ENCODE results near the gene DERL3.
"Not testable (repeated sequence)": the region's sequence is repeated elsewhere in the genome, so short reads cannot be mapped to it uniquely, and the experiment has no call there.

Gene DERL3

DNA sequence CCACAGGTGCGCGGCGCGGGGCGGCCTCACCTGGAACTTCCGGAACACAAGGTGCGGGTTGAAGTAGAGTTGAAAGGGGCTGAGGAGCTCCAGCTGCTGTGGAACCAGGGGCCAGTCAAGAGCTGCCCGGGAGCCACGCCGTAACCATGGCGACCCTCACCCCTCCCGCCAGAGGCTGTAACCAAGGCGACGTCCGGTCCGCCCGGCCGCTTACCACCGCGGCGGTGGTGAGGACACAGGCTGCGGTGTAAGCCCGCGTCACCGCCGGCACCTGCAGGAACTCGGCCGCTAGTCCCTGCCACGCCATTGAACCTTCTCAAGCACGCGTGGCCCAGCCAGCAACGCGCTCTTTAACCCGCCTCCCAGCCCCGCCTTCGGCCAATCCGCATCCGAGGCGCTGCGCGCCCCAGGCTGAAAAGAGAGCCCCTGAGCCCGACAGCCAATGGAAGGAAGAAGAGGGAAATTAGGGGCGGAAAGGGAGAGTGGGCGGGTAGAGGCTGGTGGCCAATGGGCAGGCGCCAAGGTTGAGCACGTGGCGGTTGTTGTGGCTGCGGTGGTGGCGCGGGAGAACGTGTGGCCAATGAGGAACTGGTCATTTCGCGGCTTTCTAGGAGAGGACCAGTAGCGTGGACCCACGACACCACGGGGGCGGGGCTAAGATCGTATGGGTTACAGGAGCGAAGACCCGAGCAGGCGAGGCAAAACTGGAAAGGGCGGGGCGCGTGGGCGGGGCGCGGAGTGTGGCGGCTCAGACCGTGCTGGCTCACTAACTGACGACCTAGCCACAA lies at the start of gene DERL3:
DERL3 (minus strand) TSS at position 326 of the 788 bp plus-strand sequence; CDS start at position 307, 19 bp downstream.
- peak; percentile 94 to 97 for DNase-seq (ENCODE audit: low read depth in 2 of 2)

DNA sequence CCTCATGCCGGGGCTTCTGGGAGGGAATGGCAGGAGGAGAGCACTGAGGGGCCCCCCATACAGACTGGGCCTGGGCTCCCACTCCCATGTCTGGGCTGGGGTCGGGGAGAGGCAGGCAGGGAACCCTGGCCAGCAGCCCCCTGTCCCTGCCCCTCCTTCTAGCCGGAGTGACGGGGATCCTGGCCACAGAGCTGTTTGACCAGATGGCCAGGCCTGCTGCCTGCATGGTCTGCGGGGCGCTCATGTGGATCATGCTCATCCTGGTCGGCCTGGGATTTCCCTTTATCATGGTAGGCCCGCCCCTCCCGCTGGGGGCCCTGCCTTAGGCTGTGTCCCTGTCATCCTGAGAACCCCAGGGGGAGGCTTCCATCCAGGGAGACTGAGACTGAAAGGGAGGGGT lies 45.3 kb upstream of the DERL3 start:
- DNase-seq (ENCODE audit: low read depth in 2 of 2): no peak

DNA sequence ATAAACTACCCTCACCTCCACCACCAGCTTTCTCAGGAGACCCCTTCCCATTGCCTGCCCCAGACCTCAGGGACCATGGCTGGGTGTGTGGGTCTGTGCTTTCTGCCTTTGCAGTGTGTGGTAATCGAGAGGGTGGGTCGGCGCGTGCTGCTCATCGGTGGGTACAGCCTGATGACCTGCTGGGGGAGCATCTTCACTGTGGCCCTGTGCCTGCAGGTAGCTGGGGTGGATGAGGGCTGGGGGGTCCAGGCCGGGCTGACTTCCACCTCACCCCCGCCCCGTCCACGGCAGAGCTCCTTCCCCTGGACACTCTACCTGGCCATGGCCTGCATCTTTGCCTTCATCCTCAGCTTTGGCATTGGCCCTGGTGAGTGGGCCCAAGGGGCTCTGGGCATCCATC lies 44.9 kb upstream of the DERL3 start:
- DNase-seq (ENCODE audit: low read depth in 2 of 2): no peak

DNA sequence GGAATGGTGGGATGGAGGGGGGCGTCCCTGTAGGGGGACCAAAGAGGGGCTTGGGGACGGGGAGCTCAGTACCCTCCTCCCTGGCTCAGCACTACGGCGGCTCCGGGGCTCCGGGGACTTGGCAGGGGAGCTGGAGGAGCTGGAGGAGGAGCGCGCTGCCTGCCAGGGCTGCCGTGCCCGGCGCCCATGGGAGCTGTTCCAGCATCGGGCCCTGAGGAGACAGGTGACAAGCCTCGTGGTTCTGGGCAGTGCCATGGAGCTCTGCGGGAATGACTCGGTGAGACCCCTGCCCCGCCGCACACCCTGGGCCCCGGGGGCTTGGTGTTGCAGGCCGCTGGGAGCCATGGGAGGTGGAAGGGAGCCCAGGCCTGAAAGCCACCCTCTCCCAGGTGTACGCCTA lies 43.6 kb upstream of the DERL3 start:
- DNase-seq (ENCODE audit: low read depth in 2 of 2): no peak

DNA sequence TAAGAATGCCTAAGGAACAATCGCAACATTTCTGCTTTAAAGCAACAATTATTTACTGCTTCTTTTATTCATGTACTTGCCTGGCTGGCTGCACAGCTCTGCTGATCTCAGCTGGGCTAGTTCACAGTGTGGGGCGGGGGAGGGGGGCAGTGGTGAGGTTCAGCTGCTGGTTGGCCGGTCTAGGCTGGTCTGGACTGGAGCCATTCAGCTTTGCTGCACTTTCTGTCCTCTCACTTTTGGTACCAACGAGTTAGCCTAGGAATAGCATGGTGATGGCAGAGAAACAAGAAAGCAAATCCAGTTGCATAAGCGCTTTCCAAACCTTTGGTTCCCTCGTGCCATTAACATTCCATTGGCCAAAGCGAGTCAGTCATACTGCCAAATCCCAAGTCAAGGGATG lies 39.4 kb upstream of the DERL3 start:
- DNase-seq (ENCODE audit: low read depth in 2 of 2): no peak

DNA sequence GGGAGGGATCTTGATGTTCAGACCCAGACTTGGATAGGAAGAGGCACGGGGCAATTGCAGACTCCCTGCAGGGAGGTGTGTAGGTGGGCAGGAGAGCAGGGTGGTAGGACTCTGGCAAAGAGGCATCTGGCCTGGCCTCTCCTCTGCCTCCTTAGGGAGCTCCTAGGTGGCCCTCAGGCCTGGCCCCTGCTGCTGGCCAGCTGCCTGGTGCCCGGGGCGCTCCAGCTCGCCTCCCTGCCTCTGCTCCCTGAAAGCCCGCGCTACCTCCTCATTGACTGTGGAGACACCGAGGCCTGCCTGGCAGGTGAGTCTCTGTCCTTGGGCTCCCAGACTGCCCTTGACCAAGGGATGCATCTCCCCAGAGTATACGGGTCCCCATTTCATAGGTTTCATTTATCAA lies 38.8 kb upstream of the DERL3 start:
- no peak for DNase-seq (ENCODE audit: low read depth in 2 of 2)

DNA sequence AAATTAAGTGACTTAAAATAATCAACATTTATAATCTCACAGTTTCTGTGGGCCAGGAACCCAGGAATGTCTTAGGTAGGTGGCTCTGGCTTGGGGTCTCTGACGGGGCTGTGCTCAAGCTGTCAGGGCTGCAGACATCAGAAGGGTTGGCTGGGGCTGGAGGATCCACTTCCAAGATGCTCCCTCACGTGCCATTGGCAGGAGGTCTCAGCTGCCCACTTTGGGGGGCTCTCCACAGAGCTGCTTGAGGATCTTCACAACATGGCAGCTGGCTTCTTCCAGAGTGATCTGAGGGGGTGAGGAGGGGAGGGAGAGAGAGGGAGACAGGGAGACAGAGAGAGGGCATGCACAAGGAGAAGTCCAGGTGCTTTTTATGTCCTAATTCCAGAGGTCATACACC lies 37.0 kb upstream of the DERL3 start:
- DNase-seq (ENCODE audit: low read depth in 2 of 2): no peak

DNA sequence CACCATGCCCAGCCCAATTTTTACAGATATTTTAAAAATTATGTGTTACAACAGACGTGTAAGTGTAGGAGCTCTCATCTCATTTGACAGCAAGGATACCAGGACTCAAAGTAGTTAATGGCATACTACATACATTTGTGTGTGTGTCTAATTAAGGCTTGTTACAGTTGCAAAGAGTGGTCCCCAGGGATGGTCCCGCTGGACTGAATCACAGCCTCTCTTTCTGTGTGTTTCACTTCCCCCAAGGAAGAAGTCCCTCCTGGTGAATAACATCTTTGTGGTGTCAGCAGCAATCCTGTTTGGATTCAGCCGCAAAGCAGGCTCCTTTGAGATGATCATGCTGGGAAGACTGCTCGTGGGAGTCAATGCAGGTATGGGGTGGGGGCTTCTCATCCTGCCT lies 36.1 kb upstream of the DERL3 start:
- no peak for DNase-seq (ENCODE audit: low read depth in 2 of 2)

DNA sequence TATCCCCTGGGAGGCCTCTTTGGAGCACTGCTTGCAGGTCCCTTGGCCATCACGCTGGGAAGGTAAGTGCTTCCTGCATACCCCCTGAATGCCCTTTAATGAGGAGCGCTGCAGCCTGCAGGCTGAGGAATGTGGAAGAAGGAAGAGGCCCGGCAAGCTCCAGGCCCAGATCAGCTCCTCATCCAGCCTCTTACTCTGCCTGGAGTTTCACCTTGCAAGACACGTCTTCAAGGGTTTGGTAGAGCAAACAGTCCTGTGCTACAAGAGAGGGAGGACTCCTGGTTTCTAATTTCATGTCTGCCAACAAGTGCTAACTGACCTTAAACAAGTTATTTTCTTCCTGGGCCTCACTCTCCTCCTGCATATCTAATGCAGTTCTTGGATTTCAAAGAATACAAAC lies 29.8 kb upstream of the DERL3 start:
- no peak for DNase-seq (ENCODE audit: low read depth in 2 of 2)

DNA sequence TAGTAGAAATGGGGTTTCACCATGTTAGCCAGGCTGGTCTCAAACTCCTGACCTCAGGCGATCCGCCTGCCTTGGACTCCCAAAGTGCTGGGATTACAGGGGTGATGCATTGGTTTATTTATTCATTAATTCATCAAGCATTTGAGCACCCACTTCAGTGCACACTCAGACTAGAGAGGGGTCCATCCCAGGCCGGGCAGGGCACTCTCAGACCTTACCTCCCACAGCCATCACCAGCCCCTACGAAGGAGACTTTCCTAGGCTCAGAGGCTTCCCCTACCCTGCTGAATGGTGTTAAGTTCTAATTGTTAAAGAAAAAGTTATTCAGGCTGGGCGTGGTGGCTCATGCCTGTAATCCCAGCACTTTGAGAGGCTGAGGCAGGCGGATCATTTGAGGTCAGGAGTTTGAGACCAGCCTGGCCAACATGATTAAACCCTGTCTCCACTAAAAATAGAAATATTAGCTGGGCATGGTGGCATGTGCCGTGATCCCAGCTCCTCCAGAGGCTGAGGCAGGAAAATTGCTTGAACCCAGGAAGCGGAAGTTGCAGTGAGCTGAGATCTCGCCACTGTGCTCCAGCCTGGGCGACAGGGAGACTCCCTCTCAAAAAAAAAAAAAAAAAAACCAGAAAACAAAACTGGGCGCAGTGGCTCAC lies 25.8 kb upstream of the DERL3 start:
- not testable (repeated sequence) for DNase-seq (ENCODE audit: low read depth in 2 of 2)

DNA sequence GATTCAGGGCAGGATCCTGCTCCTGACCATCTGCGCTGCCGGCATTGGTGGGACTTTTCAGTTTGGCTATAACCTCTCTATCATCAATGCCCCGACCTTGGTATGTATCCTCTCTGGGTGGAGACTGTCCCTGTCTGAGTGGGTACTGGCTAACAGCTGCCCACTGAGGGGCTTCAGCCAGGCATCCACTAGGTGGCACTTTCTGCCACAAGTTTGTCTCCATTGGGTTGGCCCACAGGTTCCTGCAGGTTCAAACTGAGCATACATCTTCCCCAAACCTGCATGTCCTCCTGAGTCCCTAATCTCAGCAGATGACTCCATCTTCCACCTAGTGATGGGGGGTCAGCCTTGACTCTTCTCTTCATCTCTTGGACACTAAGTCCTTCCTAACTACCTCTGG lies 23.3 kb upstream of the DERL3 start:
- no peak for DNase-seq (ENCODE audit: low read depth in 2 of 2)

DNA sequence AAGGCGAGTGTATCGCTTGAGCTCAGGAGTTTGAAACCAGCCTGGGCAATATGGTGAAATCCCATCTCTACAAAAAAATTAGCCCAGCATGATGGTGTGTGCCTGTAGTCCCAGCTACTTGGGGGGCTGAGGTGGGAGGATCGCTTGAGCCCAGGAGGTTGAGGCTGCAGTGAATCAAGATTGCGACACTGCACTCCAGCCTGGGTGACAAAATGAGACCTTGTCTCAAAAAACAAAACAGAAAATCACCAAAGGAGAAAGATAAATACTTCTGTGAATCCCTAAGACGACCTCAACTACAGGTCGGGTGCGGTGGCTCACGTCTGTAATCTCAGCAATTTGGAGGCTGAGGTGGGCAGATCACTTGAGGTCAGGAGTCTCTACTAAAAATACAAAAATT lies 21.4 kb upstream of the DERL3 start:
- not testable (repeated sequence) for DNase-seq (ENCODE audit: low read depth in 2 of 2)

DNA sequence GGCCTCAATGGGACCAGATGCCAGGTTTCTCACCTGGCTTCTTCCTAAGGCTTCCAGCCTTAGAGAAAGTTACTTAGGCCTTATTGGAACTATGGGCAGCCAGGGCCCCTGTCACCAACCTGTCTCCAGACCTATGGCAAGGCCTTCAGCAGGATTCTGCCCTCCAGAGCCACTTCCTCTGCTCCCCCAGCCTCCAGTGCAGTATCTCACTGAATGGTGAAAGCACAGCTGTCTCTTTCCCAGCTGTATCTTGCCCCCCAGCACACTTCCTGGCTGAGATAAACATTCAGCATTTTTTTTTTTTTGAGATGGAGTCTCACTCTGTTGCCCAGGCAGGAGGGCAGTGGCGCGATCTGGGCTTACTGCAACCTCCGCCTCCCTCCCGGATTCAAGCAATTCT lies 20.4 kb upstream of the DERL3 start:
- no peak for DNase-seq (ENCODE audit: low read depth in 2 of 2)

DNA sequence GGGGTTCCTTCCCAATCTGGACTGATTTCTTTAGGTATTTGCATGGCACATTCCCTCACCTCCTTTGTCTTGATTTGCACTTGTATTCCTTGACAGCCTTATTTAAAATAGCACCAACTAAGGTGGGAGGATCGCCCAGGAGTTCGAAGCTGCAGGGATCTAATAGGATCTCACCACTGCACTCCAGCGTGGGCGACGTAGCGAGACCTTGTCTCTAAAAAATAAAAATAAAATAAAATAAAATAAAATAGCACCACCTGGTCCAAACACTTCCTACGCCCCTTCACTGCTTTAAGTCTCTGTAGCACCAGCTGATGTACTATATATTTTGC lies 19.6 kb upstream of the DERL3 start:
- no peak for DNase-seq (ENCODE audit: low read depth in 2 of 2)

DNA sequence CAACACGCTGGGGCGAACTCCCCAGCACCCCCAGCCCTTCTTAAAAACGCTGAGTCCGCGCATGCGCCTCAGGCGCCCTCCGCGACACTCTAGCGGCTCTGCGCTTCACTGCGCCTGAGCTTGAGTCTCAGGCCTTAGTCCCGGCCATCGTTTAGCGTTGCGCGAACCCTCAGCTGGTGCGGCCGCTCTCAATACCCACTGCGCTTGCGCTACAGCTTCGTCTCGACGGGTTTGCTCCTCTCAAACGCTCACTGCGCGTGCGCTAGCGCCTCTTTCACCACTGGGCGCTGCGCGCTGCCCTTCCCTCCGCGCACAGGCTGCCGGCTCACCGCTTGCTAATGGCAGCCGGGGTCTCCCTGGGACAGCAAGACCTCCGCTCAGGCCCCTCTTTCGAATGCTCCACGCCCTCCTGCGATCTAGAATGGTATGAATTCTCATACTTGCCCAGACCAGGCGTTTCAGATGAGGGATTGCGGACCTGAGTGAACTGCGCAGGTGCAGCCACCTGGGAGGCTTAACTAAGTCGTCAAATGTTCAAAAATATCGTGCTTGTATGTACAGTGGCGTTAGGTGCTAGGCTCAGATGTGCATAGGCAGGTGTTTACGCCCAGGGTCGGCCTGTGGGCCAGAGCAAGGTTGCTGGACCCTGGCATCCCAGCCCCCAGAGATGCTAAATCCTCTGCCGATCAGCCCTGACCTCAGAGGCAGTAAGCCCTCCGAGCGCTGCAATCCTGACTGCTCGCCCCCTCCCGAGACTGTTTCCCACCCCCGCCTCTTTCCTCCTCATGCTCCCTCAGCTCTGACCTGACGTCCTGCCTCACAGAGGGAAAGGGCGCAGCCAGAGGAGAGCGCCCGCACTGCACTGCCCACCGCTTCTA lies 19.0 kb upstream of the DERL3 start, which contains the start of gene SLC2A11:
SLC2A11 (plus strand) TSS at position 270 of the 878 bp plus-strand sequence; CDS start at position 395, 125 bp downstream.
- DNase-seq (ENCODE audit: low read depth in 2 of 2): peak; percentile 85 to 92

DNA sequence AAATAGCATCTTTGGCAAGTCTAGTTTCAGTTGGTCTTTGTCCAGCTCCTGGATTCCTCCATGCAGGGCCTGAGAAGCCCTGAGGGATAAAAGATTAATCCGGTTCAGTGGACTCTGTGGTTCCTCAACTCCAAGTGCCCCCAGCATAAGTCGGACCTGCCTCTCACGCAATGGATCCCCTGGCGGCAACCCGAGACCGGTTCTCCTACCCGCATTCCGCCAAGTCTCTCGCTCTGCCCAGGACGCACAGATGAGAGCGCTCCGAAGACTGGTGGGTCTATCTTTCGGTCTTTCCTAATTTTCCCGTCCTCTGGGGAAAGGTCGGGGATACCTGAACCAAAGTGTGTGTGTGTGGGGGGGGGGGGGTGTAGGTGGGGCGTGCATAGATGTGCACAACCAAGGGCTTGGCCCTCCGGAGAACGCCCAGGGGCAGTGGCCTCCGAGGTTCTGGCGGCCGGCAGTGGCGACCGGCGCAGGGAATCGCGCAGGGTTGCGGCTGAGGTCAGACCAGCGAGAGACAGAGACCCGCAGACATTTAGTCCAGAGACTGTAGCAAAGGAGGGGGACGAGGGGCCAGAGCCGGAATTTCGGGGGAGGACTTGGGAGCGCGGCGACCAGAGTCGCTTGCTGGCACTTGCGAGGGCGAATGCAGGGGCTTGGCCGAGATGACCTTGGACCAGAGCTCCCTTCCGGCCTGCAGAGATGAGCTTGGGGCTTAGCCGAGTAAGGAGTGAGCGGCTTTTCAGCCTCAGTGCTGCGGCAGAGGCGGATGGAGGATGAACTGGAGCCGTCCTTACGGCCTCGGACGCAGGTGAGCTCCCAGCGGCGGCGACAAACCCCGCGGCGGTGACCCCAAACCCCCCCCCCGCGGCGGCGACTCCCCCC lies 18.2 kb upstream of the DERL3 start:
- no peak for DNase-seq (ENCODE audit: low read depth in 2 of 2)

DNA sequence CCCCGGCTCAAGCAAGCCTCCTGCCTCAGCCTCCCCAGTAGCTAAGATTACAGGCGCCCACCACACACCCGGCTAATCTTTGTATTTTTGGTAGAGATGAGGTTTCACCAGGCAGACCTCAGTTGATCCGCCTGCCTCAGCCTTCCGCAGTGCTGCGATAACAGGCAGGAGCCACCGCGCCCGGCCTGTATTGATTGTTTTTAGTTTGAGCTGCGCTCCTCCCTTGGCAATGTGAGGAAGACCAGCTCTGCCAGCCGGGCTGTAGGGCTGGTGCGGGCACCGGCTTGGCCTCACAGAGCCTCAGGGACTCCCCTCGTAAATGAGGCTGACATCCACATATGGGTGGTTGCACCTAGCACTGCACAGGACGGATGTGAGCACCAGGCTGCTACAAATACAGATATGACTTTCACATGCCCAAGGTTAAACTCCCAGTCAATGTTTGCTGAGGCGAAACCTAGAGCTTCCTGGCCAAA lies 11.4 kb upstream of the DERL3 start:
- DNase-seq (ENCODE audit: low read depth in 2 of 2): no peak

DNA sequence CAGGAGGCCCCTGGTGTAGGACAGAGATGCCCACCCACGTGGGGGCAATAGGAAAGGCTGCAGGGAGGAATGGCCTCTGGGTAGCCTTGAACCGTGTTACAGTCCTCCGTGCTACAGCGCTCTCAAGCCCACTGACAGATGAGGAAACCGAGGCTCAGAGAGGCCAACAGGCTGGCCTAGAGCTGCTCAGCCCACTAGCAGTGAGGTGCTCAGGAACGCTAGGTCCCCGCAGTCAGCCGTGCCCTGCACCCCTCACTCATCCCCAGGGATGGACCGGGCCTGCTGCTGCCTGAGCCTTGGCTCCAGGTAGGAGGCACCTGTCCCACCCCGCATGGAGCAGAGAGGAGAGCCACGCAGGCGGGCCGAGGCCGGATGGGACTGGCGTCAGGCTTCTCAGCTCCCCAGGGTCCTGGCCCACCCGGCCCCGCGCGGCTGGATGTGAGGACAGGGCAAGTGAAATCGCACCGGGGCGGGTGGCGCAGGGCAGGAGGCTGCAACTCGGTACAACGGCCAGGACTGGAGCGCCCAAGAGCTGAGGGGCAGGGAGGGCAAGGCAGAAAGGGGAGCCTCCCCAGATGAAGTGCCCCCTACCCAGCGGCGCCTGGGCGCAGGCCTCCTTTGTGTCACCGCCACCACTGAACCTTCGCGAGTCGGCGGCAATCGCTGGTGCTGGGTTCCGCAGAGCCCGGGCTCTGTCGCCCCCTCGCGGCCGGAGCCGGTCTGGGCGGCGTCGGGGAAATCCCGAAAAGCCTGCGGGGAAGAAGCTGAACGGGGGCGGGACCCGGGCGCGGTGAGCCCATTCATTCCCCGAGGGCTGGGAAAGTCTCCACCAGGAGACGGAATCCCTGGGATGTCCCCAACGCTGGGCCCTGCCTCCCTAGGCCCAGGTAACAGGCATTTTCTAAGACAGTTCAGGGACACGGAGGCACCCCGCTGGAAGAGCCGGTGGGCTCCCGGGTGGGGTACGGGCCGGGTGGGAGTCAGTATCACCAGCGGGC lies 10.5 kb upstream of the DERL3 start:
- peak; percentile 83 to 85 for DNase-seq (ENCODE audit: low read depth in 2 of 2)

DNA sequence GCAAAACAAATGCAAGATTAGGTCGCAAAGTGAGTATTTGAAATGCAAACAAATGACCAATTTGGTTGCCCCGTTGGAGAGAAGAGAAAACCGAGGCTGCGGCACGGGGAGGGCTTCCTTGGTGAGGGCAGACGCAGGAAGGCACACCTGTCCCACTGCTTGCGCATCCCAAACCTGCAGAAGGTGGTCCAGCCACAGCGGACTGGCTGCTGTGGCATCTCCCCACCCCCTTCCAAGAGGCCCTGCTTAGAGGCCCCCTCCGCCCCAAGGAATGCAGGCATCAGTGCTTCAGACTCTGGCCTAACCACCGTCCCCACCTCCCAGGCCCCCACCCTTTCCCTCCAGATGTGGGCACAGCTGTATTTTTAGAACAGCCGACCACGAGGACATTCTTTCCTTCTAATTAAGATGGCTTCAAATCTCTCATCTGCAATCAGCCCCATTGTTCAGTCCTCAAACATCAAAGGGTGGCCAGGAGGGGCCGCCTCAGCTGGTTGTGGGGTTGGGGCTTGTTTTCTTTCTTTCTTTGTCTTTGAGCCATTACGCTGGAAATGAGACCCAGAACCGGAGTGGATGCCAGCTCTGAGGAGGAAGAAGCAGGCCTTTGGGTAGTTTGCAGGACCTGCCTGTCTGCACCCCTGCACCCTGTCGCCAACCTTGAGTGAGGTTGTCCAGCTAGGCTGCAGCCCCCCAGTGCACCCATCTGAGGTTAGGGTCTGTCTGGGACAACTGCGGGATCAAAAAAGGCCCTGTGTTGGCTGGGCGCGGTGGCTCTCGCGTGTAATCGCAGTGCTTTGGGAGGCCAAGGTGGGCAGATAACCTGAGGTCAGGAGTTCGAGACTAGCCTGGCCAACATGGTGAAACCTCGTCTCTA lies 9.4 kb upstream of the DERL3 start:
- DNase-seq (ENCODE audit: low read depth in 2 of 2): no peak
